ENCODE data around the gene IMMP2L.

The IMMP2L gene

GRCh38 chr7:111568419-111568818 is 6.1 kb upstream of the IMMP2L start:
- H3K27me3 ChIP-seq = no peaks in the 10 kb centered on the region
- no peaks in the 10 kb centered on the region for H3K36me3 ChIP-seq
- H3K4me1 ChIP-seq (ENCODE audit: control insufficient read depth in 1 of 2, insufficient read depth in 1 of 2, low read depth in 1 of 2, low read length in 1 of 2) = no peaks in the 10 kb centered on the region
- no peaks in the 10 kb centered on the region for H3K9me3 ChIP-seq
- TF ChIP-seq, protein P1, sequence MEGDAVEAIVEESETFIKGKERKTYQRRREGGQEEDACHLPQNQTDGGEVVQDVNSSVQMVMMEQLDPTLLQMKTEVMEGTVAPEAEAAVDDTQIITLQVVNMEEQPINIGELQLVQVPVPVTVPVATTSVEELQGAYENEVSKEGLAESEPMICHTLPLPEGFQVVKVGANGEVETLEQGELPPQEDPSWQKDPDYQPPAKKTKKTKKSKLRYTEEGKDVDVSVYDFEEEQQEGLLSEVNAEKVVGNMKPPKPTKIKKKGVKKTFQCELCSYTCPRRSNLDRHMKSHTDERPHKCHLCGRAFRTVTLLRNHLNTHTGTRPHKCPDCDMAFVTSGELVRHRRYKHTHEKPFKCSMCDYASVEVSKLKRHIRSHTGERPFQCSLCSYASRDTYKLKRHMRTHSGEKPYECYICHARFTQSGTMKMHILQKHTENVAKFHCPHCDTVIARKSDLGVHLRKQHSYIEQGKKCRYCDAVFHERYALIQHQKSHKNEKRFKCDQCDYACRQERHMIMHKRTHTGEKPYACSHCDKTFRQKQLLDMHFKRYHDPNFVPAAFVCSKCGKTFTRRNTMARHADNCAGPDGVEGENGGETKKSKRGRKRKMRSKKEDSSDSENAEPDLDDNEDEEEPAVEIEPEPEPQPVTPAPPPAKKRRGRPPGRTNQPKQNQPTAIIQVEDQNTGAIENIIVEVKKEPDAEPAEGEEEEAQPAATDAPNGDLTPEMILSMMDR (IDR thresholded peaks at IDR 0.05) = no peak
- no peak overlapping the region for H3K4me3 ChIP-seq (ENCODE audit: low read depth in 1 of 2, low read length in 1 of 2)
- H3K27ac ChIP-seq = no peak overlapping the region

DNA sequence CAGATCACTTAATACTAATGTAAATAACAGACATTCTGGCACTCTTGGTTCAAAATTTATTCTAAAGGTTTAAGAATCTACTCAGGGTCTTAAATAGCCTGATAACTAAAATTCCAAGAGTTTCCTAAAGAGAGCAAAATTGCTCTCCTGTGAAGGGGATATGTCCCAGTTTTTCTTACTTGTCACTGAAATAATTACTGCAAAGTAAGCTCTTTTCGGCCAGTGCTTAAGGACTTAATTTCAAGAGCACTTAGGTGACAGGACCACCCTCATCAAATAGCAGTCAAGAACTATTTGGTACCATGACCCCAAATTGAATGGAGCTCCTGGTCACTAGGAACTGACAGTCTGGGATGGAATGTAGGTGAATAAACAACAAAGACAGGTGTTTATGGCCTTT is 1.8 kb upstream of the IMMP2L start:
- Histone ChIP-seq H3K9me3 (no peaks in the 10 kb centered on the region), H3K4me1 (ENCODE audit: control insufficient read depth in 1 of 2, insufficient read depth in 1 of 2, low read depth in 1 of 2, low read length in 1 of 2) (peaks cover 8 to 11% of the 10 kb centered on the region in 2 experiments), H3K4me3 (ENCODE audit: low read depth in 1 of 2, low read length in 1 of 2) (no peak overlapping the region), H3K36me3 (no peaks in the 10 kb centered on the region), H3K27me3 (peaks cover 15% of the 10 kb centered on the region), H3K27ac (no peak overlapping the region)
- TF ChIP-seq, protein P1 (IDR thresholded peaks at IDR 0.05) = no peak

GRCh38 chr7:111561654-111561903 is 713 bp downstream of the IMMP2L start:
- no peak overlapping the region for H3K27ac ChIP-seq
- TF ChIP-seq, protein P1 (IDR thresholded peaks at IDR 0.05) = no peak
- H3K27me3 ChIP-seq = peaks cover 15% of the 10 kb centered on the region
- H3K4me1 ChIP-seq (ENCODE audit: control insufficient read depth in 1 of 2, insufficient read depth in 1 of 2, low read depth in 1 of 2, low read length in 1 of 2) = peaks cover 8 to 11% of the 10 kb centered on the region in 2 experiments
- H3K4me3 ChIP-seq (ENCODE audit: low read depth in 1 of 2, low read length in 1 of 2) = peak overlapping the region; percentile 54 to 64
- no peaks in the 10 kb centered on the region for H3K36me3 ChIP-seq
- H3K9me3 ChIP-seq = no peaks in the 10 kb centered on the region

DNA sequence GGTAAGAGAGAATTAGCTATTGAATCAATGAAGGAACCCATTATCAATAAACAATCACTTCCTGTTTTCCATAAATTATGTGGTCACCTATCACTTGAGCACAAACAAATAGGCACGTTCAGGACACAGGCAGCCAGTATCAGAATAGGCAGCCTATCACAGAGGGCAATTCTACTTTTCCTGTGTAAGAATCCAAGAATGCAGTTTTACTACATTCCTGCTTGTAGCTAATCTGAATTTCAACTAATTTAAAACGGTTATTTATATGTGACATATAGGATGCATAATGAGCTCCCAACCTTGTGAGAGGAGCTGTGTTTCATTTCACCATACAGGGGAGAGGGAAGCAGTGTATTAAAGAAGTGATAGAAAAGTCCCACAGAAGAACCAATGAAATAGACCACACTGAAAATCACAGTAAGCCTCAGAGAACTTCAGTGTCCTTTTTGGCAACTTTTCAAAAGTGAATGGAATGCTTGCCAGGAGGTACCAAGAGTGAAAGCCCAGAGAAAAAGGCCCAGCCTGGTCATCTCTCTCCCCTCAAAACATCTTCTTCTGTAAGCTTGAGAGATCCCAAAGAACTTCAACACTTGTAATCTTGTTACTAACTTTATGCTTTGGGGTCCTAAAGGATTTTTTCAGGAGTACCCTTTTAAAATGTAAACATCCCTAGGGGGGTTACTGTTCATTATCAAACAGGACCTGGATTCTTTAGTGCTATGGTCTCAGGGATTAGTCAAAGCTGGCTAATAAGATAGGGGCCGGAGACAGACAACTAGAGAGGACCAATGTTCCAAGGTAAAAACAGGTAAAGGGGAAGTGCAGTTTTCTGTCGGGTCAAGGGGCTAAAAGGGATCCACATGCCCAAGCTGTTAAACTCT is 1.3 kb downstream of the IMMP2L start:
- Histone ChIP-seq H3K27me3 (peaks cover 15% of the 10 kb centered on the region), H3K27ac (no peak overlapping the region), H3K36me3 (no peaks in the 10 kb centered on the region), H3K4me3 (ENCODE audit: low read depth in 1 of 2, low read length in 1 of 2) (no peak overlapping the region), H3K9me3 (no peaks in the 10 kb centered on the region), H3K4me1 (ENCODE audit: control insufficient read depth in 1 of 2, insufficient read depth in 1 of 2, low read depth in 1 of 2, low read length in 1 of 2) (peaks cover 8 to 11% of the 10 kb centered on the region in 2 experiments)
- TF ChIP-seq, protein P1 (IDR thresholded peaks at IDR 0.05) = no peak

DNA sequence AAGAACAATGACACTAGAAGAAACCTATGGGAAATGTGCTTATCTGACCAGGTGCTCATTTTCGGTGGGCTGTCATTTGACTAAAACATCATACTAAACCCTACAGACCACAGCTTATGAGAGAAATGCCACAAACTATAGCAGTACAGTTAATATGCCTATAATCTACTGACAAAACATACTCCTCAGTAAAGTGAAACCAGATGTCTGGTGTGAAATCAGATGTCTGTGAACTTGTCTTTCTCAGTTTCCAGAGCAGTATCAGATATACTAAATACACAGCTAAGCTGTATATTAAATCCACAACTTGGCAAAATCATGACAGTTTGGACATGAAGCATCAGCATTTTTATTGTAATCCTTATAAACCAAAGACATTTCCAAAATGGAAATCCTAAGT is 3.3 kb downstream of the IMMP2L start:
- H3K27ac ChIP-seq = no peak overlapping the region
- H3K27me3 ChIP-seq = peaks cover 15% of the 10 kb centered on the region
- no peak overlapping the region for H3K4me3 ChIP-seq (ENCODE audit: low read depth in 1 of 2, low read length in 1 of 2)
- no peaks in the 10 kb centered on the region for H3K9me3 ChIP-seq
- H3K36me3 ChIP-seq = no peaks in the 10 kb centered on the region
- peaks cover 8 to 11% of the 10 kb centered on the region in 2 experiments for H3K4me1 ChIP-seq (ENCODE audit: control insufficient read depth in 1 of 2, insufficient read depth in 1 of 2, low read depth in 1 of 2, low read length in 1 of 2)
- TF ChIP-seq, protein P1 (IDR thresholded peaks at IDR 0.05) = no peak
